GM21723 (cell line): Measurements from ENCODE around the gene ANKRD50.

Experiments
- ATAC-seq: cut with Tn5 transposase; IDR thresholded peaks from one replicate; pipeline ENCODE4 v1.9.1; 2021; ENCODE audit warnings: mild to moderate bottlenecking, moderate library complexity; ENCODE audit not compliant: unreplicated experiment

The ANKRD50 gene

GRCh38 chr4:124710911-124711310 is 1.6 kb downstream of the ANKRD50 start:
- ATAC-seq: no peak

- ATAC-seq: no peak
Observed at GRCh38 chr4:124710015-124710741, 2.4 kb downstream of the ANKRD50 start.

- ATAC-seq: no peak
Observed at GRCh38 chr4:124708517-124709300, 3.8 kb downstream of the ANKRD50 start.

- ATAC-seq: no peak
Observed at GRCh38 chr4:124705393-124705792, 7.1 kb downstream of the ANKRD50 start.

GRCh38 chr4:124703154-124703553 is 9.4 kb downstream of the ANKRD50 start:
- ATAC-seq: no peak

- ATAC-seq: no peak
Observed at GRCh38 chr4:124697441-124697840, 15.1 kb downstream of the ANKRD50 start.

GRCh38 chr4:124696182-124696581 is 16.4 kb downstream of the ANKRD50 start:
- no peak for ATAC-seq

GRCh38 chr4:124694946-124695598 is 17.5 kb downstream of the ANKRD50 start:
- ATAC-seq: no peak

GRCh38 chr4:124694306-124694705 is 18.2 kb downstream of the ANKRD50 start:
- no peak for ATAC-seq

- ATAC-seq: no peak
Observed at GRCh38 chr4:124691801-124692200, 20.7 kb downstream of the ANKRD50 start.

- ATAC-seq: no peak
Observed at GRCh38 chr4:124686279-124686678, 26.3 kb downstream of the ANKRD50 start.

GRCh38 chr4:124685851-124686250 is 26.7 kb downstream of the ANKRD50 start:
- no peak for ATAC-seq

- ATAC-seq: no peak
Observed at GRCh38 chr4:124684301-124684700, 28.2 kb downstream of the ANKRD50 start.

GRCh38 chr4:124682384-124682783 is 30.1 kb downstream of the ANKRD50 start:
- ATAC-seq: no peak

- ATAC-seq: no peak
Observed at GRCh38 chr4:124666496-124666895, 46.0 kb downstream of the ANKRD50 start.

- no peak for ATAC-seq
Observed at GRCh38 chr4:124658795-124659194, 53.7 kb downstream of the ANKRD50 start.

- ATAC-seq: no peak
Observed at GRCh38 chr4:124650614-124651013, 61.9 kb downstream of the ANKRD50 start.

- no peak for ATAC-seq
Observed at GRCh38 chr4:124647599-124647998, 64.9 kb downstream of the ANKRD50 start.

- no peak for ATAC-seq
Observed at GRCh38 chr4:124644621-124645020, 67.9 kb downstream of the ANKRD50 start.

- ATAC-seq: no peak
Observed at GRCh38 chr4:124642846-124643245, 69.7 kb downstream of the ANKRD50 start.

GRCh38 chr4:124641715-124642381 is 70.7 kb downstream of the ANKRD50 start:
- no peak for ATAC-seq
